Activated CD8-positive, alpha-beta memory T cell treated with anti-CD3 and anti-CD28 coated beads, Interleukin-2, amount 50 U/mL, for 24 hours (primary cell): Measurements from ENCODE around the gene KRT85.
"Not testable (repeated sequence)": the region's sequence is repeated elsewhere in the genome, so short reads cannot be mapped to it uniquely, and the experiment has no call there.

Source experiments
- DNase-seq: peaks from one replicate; pipeline ENCODE4 v3.0.0-alpha.2; 2020; ENCODE audit errors: extremely low read depth

KRT85 gene

DNA sequence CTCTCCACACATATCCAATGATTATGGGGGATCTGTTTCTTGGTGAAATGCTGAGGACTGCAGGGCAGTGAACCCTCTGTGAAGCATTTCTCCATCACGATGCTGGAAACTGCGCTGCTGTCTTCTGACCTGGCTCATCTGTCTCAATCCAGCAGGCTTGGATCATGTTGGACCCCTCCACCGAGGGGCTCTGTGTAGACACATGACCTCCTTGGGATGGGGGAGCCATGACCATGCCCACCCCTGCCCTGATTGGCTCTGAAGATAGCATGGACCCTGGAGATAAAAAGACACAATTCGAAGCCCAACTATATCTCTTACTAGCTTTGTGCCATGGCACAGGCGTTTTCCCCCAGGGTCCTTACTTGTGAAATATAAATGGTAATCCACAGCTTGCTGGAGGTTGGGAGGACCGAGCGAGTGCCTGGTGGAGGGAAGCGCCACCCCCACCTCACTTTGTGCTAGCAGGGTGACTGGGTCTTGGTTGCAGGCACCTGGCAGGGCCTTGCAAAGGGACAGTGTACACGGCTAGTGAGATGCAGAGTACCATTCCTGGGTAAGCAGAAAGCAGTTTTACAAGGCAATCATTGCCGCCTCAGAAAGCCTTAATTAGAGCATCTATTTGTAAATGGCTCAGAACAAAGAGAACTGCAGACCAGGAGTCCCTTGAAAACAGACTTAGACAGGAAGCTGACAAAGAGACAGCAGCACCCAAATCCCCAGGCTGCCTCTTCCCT, 43.7 kb downstream of the KRT85 start:
- DNase-seq = no peak

DNA sequence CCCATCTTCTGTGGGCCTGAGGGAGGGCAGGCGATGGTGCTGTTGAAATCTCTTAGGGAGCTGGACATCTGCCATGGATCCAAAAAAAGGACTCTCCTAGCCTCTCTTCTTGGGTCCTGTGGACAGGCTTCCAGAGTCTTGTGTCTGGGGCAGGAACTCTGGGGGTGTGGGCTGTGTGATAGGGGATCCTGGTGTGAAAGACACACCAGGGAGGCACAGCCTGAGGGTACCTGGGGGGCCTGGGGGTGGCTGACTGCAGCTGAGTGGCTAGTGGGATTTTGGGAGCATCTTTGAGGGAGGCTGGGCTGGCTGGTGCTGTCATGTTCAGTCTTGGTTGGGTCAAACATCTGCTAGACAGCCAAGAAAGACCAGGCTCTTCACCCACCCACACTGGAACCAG, 44.3 kb downstream of the KRT85 start:
- no peak for DNase-seq

DNA sequence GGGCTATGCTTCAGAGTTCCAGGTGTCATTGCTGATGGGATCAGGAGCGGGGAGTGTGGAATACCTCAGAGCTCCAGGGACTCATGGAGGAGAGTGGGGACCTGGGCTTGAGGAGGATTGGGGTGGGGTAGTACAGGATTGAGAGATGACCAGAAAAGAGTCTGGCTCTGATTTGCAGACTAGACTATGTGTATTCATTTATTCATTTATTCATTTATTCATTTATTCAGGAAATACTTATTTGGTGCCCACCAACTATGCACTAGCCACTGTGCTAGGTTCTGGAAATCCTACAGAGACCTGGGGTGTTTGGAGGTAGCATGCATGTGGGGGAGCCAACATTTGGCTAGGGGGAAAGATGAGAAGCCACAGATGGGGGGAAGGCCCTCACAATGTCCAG, 45.2 kb downstream of the KRT85 start:
- DNase-seq = no peak

DNA sequence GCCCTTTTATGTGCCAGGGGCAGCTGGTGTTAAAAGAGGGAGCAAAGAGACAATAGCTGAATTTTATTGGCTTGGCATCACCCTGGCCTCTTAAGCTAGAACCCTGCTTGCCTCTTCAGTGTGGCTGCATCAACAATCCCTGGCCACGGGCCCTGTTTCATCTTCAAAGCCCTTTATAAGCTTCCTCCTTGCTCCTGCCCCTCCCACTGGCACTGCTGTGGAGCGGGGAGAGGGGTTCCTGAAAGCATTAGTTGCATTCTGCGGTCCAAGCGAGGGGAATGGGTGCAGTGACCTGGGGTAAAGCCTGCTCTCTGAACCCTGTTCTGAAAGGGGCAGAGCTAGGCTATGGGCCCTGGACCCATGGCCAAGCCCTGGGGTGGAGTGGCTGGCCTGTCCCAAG, 45.9 kb downstream of the KRT85 start:
- no peak for DNase-seq

DNA sequence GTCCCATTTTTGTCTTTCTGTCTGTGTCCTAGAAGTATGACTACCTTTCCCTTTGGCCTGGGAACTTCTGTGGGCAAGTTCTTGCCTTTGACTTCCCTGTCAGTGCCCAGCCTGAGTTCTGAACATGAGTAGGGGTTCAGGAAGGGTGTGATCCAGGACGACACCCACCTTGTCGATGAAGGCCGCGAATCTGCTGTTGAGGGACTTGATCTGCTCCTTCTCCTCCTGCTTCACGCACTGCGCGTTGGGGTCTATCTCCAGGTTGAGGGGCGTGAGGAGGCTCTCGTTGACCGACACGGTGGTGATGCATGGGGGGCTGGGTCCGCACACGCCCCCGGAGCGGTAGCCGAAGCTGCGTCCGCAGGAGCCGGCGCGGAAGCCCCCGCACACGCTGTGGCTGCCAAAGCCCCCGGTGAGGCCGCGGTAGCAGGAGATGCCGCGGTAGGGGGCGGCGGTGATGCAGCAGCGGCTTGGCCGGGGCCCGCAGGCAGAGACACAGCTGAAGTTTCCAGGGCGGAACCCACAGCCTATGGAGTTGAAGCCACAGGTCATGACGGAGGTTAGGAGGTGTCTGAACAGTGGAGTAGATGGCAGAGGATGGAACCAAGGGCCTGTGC, 46.4 kb downstream of the KRT85 start, which contains the start of gene KRT83:
KRT83 (minus strand) TSS at position 615 of the 617 bp plus-strand sequence; CDS start at position 552, 63 bp downstream.
- DNase-seq = no peak

DNA sequence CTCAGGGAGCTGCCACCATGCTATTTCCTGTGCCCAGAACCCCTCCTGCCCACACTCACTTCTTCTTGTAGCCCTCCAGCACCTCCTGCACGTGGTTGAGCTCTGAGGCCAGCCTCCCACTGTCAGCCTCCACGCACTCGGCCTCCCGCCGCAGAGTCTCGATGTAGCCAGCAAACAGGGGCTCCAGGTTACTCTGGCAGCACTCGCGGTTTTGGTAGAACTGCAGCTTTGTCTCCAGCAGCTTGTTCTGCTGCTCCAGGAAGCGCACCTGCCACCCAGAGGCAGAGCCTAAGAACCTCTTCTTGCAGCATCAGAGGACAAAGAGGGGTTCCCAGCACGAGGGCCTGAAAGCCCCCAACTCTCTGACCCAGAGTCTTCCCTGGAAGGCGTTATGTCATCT, 48.2 kb downstream of the KRT85 start:
- no peak for DNase-seq

DNA sequence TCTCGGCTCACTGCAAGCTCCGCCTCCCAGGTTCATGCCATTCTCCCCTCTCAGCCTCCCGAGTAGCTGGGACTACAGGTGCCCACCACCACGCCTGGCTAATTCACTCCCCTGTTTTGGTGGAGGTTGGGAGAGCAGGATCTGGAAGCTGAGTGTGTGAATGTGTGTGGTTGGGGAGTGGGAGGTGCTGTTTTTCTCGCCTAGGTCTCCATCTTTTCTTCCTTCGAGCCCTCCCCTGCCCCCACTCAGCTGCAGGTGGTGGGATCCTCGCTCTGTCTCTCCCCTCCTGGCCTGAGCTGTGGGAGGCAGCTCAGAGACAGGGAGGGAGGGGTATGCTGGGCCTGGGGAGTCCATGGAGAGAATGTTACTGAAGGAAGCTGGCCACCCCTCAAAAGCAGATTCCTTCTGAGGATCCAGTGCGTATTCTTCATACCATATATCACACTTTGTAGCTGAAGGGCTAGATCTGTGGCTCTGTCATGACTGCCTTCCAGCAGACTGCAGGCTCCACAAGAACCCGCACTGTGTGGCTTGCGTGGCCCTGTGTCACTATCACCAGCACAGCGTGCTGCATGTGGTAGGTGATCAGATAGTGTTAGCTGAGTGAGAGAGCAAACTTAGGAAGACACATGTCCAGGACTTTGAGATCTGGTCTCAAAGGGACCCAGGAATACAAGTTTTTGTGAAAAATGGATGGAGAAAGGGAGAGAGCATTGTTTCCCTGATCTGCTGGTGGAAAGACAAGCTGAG, 48.9 kb downstream of the KRT85 start:
- no peak for DNase-seq

DNA sequence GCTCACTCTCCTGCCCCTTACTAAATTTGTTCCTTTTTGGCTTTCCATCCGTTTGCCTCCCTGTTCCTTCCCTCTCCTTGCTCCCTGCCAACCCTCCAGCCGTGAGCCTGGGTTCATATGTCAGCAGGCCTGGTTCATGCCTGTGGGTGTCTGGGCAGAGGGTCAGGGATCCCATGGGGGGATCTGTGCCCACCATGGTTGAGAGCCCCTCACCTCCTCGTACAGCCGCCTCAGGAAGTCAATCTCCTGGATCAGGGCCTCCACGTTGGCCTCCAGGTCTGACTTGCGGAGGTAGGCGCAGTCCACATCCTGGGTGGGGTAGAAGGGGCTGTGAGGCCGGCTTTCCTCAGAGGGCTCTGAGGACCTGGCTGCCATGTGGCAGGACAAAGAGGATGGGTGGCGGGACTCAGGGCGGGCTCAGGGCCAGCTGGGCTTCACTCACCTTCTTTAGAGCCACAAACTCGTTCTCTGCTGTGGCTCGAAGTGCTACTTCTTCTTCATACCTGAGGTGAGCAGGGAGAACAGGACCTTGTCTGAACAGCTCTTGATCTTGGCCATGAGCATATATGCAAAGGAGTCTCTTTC, 49.7 kb downstream of the KRT85 start:
- DNase-seq = no peak

DNA sequence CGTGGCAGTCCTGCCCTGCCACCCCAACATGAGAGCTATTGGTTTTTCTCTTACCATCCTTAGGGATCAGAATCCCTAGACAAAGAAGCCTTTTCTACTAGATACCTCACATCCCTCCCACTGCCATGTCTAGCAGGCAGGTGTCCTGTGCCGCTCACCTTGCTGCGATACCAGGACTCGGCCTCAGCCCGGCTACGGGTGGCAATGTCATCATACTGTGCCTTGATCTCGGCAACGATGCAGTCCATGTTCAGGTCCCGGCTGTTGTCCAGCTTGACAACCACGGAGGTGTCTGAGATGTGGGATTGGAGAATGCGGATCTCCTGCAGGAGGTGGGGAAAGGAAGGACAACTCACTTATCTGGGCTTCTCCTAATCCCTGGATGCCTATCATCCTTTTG, 50.6 kb downstream of the KRT85 start:
- DNase-seq = no peak

DNA sequence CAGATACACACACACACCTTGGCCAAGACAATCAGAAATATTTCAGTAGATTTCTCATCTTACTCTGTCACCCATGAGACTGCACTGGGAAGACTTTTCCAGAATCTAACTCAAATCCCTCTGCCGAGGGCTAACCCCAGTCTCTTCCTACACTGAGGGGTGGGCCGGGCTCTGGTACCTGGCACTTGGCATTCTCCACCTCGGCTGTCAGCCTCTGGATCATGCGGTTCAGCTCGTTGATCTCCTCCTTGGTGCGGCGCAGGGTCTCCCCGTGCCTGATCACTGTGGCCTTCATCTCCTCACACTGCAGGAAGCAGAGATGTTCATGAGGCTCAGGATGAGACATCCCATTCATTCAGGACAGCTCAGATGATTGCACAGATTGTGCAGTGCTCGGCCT, 51.0 kb downstream of the KRT85 start:
- no peak for DNase-seq

DNA sequence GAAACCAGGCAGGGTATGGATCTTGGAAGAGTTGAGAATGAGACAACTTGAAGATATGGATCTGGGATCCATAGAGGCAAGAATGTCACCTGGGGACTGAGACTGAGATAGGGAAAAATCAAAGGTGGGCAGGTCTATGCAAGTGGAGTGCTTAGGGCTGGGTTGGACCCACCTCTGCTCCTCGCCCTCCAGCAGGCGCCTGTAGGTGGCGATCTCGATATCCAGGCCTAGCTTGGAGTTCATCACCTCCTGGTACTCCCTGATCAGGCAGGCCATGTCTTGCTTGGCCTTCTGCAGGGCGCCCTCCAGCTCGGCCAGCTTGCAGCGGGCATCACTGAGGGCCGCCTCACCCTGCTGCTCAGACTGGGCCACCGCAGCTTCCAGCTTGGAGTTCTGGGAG, 51.6 kb downstream of the KRT85 start:
- not testable (repeated sequence) for DNase-seq

DNA sequence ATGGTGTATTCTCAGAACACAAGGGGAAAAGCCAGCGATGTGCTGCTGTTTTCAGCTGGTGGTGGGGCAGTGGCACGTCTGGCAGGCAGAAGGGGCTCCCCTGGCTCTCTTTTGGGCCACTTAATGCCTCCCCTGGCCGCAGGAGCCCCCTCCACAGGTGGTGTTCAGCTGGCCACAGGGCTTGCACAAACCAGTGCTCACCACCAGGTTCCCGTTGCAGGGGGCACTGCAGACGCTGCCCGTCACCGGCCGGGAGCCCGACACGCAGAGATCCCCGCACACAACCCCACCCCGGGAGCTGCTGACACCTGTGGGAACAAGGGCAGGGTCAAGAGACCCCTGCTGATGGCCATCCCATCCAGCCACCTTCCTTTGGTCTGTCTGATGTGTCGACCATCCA, 52.8 kb downstream of the KRT85 start:
- DNase-seq = no peak

DNA sequence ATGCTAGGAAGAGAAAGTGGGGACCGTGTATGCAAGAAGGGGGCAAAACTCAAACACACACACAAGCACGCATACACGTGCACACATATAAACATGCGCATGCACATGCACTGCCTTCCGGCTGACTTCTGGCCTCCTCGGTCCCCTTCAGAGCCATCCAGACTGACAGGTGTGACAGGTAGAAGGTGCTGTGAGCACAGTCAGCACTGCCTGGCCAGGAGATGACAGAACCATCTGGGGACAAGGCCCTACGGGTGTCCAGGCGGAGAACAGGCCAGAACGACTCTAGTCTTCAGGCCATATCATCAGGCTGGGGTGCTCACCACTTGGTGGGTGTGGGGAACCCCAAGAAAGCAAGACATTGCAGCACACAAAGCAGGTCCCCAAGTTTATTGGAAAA, 53.4 kb downstream of the KRT85 start:
- DNase-seq = no peak

DNA sequence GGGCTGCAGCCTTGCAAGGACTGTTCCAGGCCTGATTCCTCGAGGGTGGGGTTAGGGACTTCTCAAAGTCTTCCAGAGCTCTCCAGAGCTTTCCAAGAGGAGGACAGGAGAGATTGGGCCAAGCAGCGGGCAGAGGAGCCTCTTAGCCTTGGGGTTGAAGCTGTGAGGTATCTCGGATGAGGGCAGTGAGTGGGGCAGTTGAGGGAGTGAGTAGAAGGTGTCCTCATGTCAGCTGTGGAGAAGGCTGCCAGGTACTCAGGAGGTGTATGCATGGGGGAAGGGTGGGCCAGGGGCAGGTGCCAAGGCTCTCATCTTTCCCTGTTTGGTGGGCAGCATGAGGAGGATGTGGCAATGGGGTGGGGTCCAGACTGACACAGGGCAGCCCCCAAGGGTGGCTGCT, 53.8 kb downstream of the KRT85 start:
- no peak for DNase-seq

DNA sequence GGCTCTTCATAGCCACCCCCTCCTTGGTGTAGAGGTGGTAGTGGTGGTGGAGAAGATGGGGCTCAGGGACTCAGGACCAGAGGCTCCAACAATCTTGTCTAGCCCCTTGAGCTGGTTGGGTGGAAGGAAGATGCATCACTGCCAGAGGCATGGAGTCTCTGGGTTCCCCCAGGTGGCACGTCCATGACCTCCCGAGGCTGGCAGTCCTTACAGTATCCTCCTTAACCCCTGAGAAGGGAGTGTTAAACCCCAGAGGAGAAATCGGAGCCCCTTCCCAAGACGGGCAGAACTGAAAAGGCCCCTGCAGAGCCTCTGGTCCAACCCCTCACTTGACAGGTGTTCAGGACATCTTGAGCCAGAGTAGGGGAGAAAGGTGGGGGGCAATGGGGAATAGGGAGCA, 55.2 kb downstream of the KRT85 start:
- no peak for DNase-seq

DNA sequence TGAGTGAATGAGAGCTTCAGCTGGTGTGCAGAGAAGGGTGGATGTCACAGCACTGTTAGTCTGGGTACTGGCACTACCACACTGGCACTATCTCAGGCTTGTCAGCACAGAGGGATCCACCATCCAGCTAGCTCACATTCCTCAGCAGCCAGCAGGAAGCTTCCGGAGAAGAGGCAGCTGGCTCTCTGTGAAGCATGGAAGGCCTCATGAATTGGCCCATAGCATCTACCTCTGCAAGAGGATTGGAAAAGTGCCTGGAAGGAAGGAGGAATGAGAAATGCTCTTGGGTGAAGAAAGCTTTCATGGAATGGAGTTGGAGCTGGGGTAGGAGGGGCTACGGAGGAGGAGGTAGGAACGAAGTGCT, 56.0 kb downstream of the KRT85 start:
- no peak for DNase-seq

DNA sequence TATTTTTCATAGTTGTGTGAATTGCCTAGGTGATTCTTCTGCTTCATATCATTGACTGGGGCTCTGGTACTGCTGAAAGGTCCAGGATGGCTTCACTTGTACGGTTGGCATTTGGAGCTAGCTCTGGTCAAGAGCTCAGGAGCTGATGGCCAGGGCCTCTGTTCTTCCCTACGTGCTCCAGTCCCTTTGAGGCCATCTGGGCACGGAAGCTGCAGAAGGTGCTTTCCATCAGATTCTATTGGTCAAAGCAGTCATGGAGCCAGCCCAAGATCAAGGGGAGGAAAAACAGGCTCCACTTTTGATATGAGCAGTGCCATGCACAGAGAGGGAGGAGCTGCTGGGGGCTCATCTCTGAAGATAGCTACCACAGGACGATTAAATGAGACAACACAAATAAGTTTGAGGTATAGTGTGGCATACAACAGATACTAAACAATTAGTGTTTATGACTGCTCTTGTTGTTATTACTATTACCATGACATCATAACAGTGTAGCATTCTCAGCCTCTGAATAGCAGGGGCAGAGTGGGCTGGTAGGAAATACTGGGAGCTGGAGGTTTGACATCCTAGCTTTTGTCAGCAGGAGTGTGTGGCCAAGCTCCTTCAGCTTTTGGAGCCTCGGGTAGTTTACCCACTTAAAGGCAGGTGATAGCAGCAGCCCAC, 56.5 kb downstream of the KRT85 start:
- no peak for DNase-seq
